ENCODE results near the gene ZDHHC14.

- TF ChIP-seq POLR2AphosphoS5 (IDR thresholded peaks at IDR 0.05) (no peak), POLR2A (IDR thresholded peaks at IDR 0.05) (no peak)
Measured at GRCh38 chr6:157716251-157716995, 335.4 kb downstream of the ZDHHC14 start.
